Loucy (cell line): ENCODE results near the gene AQP1.

Source experiments
- CTCF ChIP-seq: fragments of 200-600 bp; sonication (generic); conservative IDR thresholded peaks from 2 replicates; pipeline ENCODE4 v1.5.1; 2014; ENCODE audit warnings: mild to moderate bottlenecking, antibody characterized with exemption, low read length
- EZH2phosphoT487 ChIP-seq: fragments of 200-600 bp; IDR thresholded peaks from 2 replicates; pipeline ENCODE4 v1.6.1; 2018; ENCODE audit warnings: antibody characterized with exemption, mild to moderate bottlenecking, moderate library complexity, borderline replicate concordance

DNA sequence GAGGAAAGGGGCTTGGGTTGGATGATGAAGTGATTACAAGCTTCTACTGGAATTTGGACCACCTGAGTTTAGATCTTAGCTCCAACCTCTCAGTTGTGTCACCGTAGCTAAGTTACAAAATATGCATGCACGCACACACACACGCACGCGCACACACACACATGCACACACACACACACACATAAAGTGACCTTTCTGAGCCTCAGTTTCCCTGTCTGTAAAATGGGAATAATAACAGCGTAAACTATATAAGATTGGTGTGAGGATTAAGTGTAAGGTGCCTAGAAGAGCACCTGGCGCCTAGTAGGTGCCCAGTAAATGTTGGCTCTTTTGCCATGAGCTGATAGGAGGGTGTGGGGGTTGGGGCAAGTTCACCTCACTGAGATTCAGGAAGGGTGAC, 12.6 kb upstream of the AQP1 start:
- TF ChIP-seq CTCF (no peak), EZH2phosphoT487 (no peak)
